Suprapubic skin (tissue), 4 donors: ENCODE data around the gene EPB41L4A. TPM values are rescaled to one million over a fixed set of nuclear protein-coding genes. Genes with fewer than 3 reads are reported as not detected.

Source experiments
- DNase-seq, 2 donors: peaks; one replicate each; pipeline ENCODE4 v3.0.0-alpha.2; 2019; ENCODE audit warnings: low spot score in 2 of 2
- H3K27ac ChIP-seq: fragments of 200-600 bp; sonication (generic); one replicate; pipeline ENCODE4 v1.5.1; 2019
- H3K27me3 ChIP-seq: fragments of 200-600 bp; sonication (generic); one replicate; pipeline ENCODE4 v1.5.1; 2019
- H3K36me3 ChIP-seq: fragments of 200-600 bp; sonication (generic); one replicate; pipeline ENCODE4 v1.5.1; 2019
- H3K4me1 ChIP-seq: fragments of 200-600 bp; sonication (generic); one replicate; pipeline ENCODE4 v1.5.1; 2019
- H3K4me3 ChIP-seq: fragments of 200-600 bp; sonication (generic); one replicate; pipeline ENCODE4 v1.5.1; 2019; ENCODE audit warnings: mild to moderate bottlenecking
- H3K9me3 ChIP-seq: fragments of 200-600 bp; sonication (generic); one replicate; pipeline ENCODE4 v1.5.1; 2019
- EP300 ChIP-seq: sonication (generic); formaldehyde crosslinking; IDR thresholded peaks from one replicate; pipeline ENCODE4 v1.6.1; 2017; ENCODE audit warnings: antibody characterized with exemption
- POLR2A ChIP-seq, 2 donors: fragments of 450-650 bp; IDR thresholded peaks; one replicate each; pipeline ENCODE4 v1.6.1; 2017; ENCODE audit warnings: antibody characterized with exemption in 2 of 2, mild to moderate bottlenecking in 2 of 2, moderate library complexity in 2 of 2
- POLR2AphosphoS5 ChIP-seq, 3 donors: sonication (generic); formaldehyde crosslinking; IDR thresholded peaks; one replicate each; pipeline ENCODE4 v1.6.1; 2017; ENCODE audit warnings: antibody characterized with exemption in 3 of 3
- WGBS: methylation state at CpG from one replicate; pipeline ENCODE4 v1.1.5; 2018; 5-methylcytosine and 5-hydroxymethylcytosine counted together
- total RNA-seq, 4 donors: library from RNA; depleted of rRNA; stranded (reverse); fragments of >200 nt; gene quantifications; one replicate each; pipeline ENCODE4 v1.1.0, GENCODE V29; 2016
- TF ChIP-seq, protein P1 (sequence below), 2 donors: fragments of 200-600 bp in 1 of 2; fragments of 450-650 bp in 1 of 2; sonication (generic) in 1 of 2; IDR thresholded peaks; one replicate each; pipeline ENCODE4 v1.5.1; 2016 to 2019; ENCODE audit warnings: antibody characterized with exemption in 2 of 2, mild to moderate bottlenecking in 1 of 2, moderate library complexity in 1 of 2

EPB41L4A gene
- total RNA-seq, 4 donors from 2014 or later, result 8.5 to 31.9 (median 12.8) TPM

DNA sequence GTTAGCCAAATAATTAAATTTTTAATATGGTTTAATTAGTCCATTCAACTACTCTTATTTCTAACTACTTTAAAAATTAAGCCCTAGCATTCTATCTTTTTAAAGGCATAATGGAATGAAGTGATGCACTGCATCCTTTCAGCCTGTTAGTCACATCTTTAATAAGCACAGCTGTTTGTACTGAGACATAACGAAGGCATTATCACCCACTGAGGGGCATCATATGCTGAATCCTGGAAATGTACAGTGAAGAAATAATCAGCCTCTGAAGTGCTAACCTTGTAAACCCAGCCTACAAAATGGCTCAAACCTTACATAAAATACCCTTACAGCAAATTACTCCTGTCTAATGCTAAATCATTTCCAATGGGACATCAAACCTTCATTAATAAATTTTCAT, 33.1 kb downstream of the EPB41L4A start:
- TF ChIP-seq POLR2AphosphoS5 (IDR thresholded peaks at IDR 0.05), result no peak
- TF ChIP-seq, protein P1, sequence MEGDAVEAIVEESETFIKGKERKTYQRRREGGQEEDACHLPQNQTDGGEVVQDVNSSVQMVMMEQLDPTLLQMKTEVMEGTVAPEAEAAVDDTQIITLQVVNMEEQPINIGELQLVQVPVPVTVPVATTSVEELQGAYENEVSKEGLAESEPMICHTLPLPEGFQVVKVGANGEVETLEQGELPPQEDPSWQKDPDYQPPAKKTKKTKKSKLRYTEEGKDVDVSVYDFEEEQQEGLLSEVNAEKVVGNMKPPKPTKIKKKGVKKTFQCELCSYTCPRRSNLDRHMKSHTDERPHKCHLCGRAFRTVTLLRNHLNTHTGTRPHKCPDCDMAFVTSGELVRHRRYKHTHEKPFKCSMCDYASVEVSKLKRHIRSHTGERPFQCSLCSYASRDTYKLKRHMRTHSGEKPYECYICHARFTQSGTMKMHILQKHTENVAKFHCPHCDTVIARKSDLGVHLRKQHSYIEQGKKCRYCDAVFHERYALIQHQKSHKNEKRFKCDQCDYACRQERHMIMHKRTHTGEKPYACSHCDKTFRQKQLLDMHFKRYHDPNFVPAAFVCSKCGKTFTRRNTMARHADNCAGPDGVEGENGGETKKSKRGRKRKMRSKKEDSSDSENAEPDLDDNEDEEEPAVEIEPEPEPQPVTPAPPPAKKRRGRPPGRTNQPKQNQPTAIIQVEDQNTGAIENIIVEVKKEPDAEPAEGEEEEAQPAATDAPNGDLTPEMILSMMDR (IDR thresholded peaks at IDR 0.05), result no peak
- no peak for TF ChIP-seq EP300
- TF ChIP-seq POLR2A (IDR thresholded peaks at IDR 0.05), result no peak
- WGBS, result 77% methylated on average over 1 of the region's 1 CpG
- no peaks in the 10 kb centered on the region for H3K27me3 ChIP-seq

GRCh38 chr5:112385566-112385965, 33.5 kb downstream of the EPB41L4A start:
- no peaks in the 10 kb centered on the region for H3K9me3 ChIP-seq
- H3K4me1 ChIP-seq, result peaks cover 9% of the 10 kb centered on the region
- no peaks in the 10 kb centered on the region for H3K27me3 ChIP-seq
- TF ChIP-seq POLR2A (IDR thresholded peaks at IDR 0.05) (no peak), EP300 (no peak), POLR2AphosphoS5 (IDR thresholded peaks at IDR 0.05) (no peak)
- TF ChIP-seq, protein P1 (IDR thresholded peaks at IDR 0.05), result no peak
- no peak for DNase-seq
- no peak overlapping the region for H3K4me3 ChIP-seq
- no peaks in the 10 kb centered on the region for H3K36me3 ChIP-seq
- WGBS, result 94% methylated on average over 3 of the region's 3 CpGs
- no peak overlapping the region for H3K27ac ChIP-seq

More for the DNA sequence above, 33.1 kb downstream of the EPB41L4A start:
- DNase-seq, result no peak
- H3K4me3 ChIP-seq, result no peak overlapping the region
- H3K36me3 ChIP-seq, result no peaks in the 10 kb centered on the region
- H3K4me1 ChIP-seq, result peaks cover 13% of the 10 kb centered on the region
- no peak overlapping the region for H3K27ac ChIP-seq
- H3K9me3 ChIP-seq, result no peaks in the 10 kb centered on the region

GRCh38 chr5:112384523-112384922, 34.6 kb downstream of the EPB41L4A start:
- 87% methylated on average over 3 of the region's 3 CpGs for WGBS
- peaks cover 3% of the 10 kb centered on the region for H3K4me1 ChIP-seq
- no peaks in the 10 kb centered on the region for H3K9me3 ChIP-seq
- H3K27ac ChIP-seq, result no peak overlapping the region
- H3K4me3 ChIP-seq, result no peak overlapping the region
- no peaks in the 10 kb centered on the region for H3K36me3 ChIP-seq
- TF ChIP-seq, protein P1 (IDR thresholded peaks at IDR 0.05), result no peak
- TF ChIP-seq POLR2A (IDR thresholded peaks at IDR 0.05) (no peak), EP300 (no peak), POLR2AphosphoS5 (IDR thresholded peaks at IDR 0.05) (no peak)
- DNase-seq, result no peak
- no peaks in the 10 kb centered on the region for H3K27me3 ChIP-seq

DNA sequence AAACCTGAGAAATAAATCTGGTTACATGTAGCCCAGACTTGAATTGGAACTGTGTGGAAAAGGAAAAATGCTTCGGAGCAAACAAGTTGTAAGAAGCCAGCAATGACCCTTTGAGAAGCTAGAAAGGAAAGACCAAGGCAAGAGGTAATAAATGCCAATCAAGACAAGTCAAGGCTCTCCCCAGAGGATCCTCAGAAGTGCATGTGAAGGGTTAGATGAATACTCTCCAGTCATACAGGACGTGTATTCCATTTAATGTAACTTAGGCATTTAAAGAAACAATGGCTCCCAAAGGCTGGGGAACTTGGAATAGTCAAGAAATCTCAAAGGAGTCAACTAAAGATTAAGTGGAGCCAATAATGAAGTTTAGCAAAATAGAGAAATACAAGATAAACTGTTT, 36.2 kb downstream of the EPB41L4A start:
- H3K9me3 ChIP-seq, result no peaks in the 10 kb centered on the region
- H3K4me1 ChIP-seq, result peaks cover 1% of the 10 kb centered on the region
- TF ChIP-seq POLR2AphosphoS5 (IDR thresholded peaks at IDR 0.05) (no peak), EP300 (no peak), POLR2A (IDR thresholded peaks at IDR 0.05) (no peak)
- TF ChIP-seq, protein P1 (IDR thresholded peaks at IDR 0.05), result no peak
- 72% methylated on average over 2 of the region's 2 CpGs for WGBS
- no peak for DNase-seq
- no peaks in the 10 kb centered on the region for H3K27me3 ChIP-seq
- no peak overlapping the region for H3K27ac ChIP-seq
- H3K4me3 ChIP-seq, result no peak overlapping the region
- H3K36me3 ChIP-seq, result no peaks in the 10 kb centered on the region

DNA sequence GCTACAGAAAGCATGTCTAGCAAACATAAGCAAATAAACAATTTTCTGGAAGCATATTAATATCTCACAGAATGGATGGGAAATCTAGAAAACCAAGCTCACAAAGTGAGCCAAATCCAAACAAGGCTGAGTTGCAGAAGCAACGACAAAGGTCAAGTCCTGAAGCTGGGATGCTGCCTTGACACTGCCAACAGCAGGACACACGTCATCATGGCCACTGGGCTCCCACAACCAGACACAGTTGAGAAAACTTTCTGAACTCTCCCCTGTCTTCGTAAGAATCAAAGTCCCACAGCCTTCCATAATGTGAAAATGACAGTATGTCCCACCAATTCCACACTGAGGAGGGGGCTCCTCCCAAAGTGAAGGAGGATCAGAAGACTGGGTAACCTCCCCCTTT, 37.6 kb downstream of the EPB41L4A start:
- no peak for DNase-seq
- Histone ChIP-seq H3K27ac (no peak overlapping the region), H3K4me1 (no peaks in the 10 kb centered on the region), H3K27me3 (no peaks in the 10 kb centered on the region), H3K4me3 (no peak overlapping the region), H3K9me3 (no peaks in the 10 kb centered on the region), H3K36me3 (no peaks in the 10 kb centered on the region)
- TF ChIP-seq, protein P1 (IDR thresholded peaks at IDR 0.05), result no peak
- no peak for TF ChIP-seq EP300
- TF ChIP-seq POLR2A (IDR thresholded peaks at IDR 0.05), result no peak
- no peak for TF ChIP-seq POLR2AphosphoS5 (IDR thresholded peaks at IDR 0.05)
- WGBS, result 76% methylated on average over 3 of the region's 3 CpGs
